ENCODE data around the gene SND1. TPM values are rescaled to one million over a fixed set of nuclear protein-coding genes. Genes with fewer than 3 reads are reported as not detected.
"Not testable (repeated sequence)": the region's sequence is repeated elsewhere in the genome, so short reads cannot be mapped to it uniquely, and the experiment has no call there.

SND1 gene
- total and polyA plus RNA-seq, 7 donors = 29.2 to 72.8 (median 48.2) TPM

- ATAC-seq (no peak), DNase-seq (no peak)
- Histone ChIP-seq H3K27me3 (ENCODE audit: insufficient read depth in 3 of 3, low read length in 2 of 3) (no peaks in the 10 kb centered on the region), H3K36me3 (ENCODE audit: insufficient read depth in 1 of 2, low read depth in 1 of 2) (no peaks in the 10 kb centered on the region), H3K4me1 (no peaks in the 10 kb centered on the region), H3K27ac (no peak overlapping the region), H3K4me3 (no peak overlapping the region), H3K9me3 (no peaks in the 10 kb centered on the region)
- intact Hi-C loops (cut with DNase I) = no loop called here
- TF ChIP-seq CTCF (IDR thresholded peaks at IDR 0.05) = no peak
- 59 to 80% (median 70%) methylated on average over 2 of the region's 2 CpGs for WGBS, 3 donors
These were observed 16.0 kb downstream of the SND1 start for GRCh38 chr7:127667759-127668530.

- no peak overlapping the region for H3K27ac ChIP-seq
- intact Hi-C loops (cut with DNase I) = no loop called here
- TF ChIP-seq CTCF (IDR thresholded peaks at IDR 0.05) = no peak
- H3K27me3 ChIP-seq (ENCODE audit: insufficient read depth in 3 of 3, low read length in 2 of 3) = no peaks in the 10 kb centered on the region
- WGBS, 3 donors = 85 to 95% (median 91%) methylated on average over 4 of the region's 4 CpGs
- H3K36me3 ChIP-seq (ENCODE audit: insufficient read depth in 1 of 2, low read depth in 1 of 2) = no peaks in the 10 kb centered on the region
- no peaks in the 10 kb centered on the region for H3K9me3 ChIP-seq
- no peak for ATAC-seq
- no peak for DNase-seq
- no peak overlapping the region for H3K4me3 ChIP-seq
- no peaks in the 10 kb centered on the region for H3K4me1 ChIP-seq
These were observed 19.3 kb downstream of the SND1 start for GRCh38 chr7:127671341-127671740.

- H3K36me3 ChIP-seq (ENCODE audit: insufficient read depth in 1 of 2, low read depth in 1 of 2) = no peaks in the 10 kb centered on the region
- H3K4me3 ChIP-seq = no peak overlapping the region
- WGBS, 3 donors = 36 to 57% (median 40%) methylated on average over 3 of the region's 3 CpGs
- DNase-seq (no peak), ATAC-seq (no peak)
- no peak overlapping the region for H3K27ac ChIP-seq
- H3K9me3 ChIP-seq = no peaks in the 10 kb centered on the region
- intact Hi-C loops (cut with DNase I) = no loop called here
- no peaks in the 10 kb centered on the region for H3K27me3 ChIP-seq (ENCODE audit: insufficient read depth in 3 of 3, low read length in 2 of 3)
- peaks cover 12% of the 10 kb centered on the region for H3K4me1 ChIP-seq
- no peak for TF ChIP-seq CTCF (IDR thresholded peaks at IDR 0.05)
These were observed 21.9 kb downstream of the SND1 start for GRCh38 chr7:127673902-127674301.

- WGBS, 3 donors = 29 to 68% (median 40%) methylated on average over 1 of the region's 1 CpG
- H3K36me3 ChIP-seq (ENCODE audit: insufficient read depth in 1 of 2, low read depth in 1 of 2) = no peaks in the 10 kb centered on the region
- no peaks in the 10 kb centered on the region for H3K9me3 ChIP-seq
- intact Hi-C loops (cut with DNase I) = no loop called here
- H3K27ac ChIP-seq = no peak overlapping the region
- TF ChIP-seq CTCF (IDR thresholded peaks at IDR 0.05) = no peak
- no peaks in the 10 kb centered on the region for H3K27me3 ChIP-seq (ENCODE audit: insufficient read depth in 3 of 3, low read length in 2 of 3)
- ATAC-seq (peak in 2 of 4 donors; percentile 55 to 69), DNase-seq (no peak)
- H3K4me3 ChIP-seq = no peak overlapping the region
- H3K4me1 ChIP-seq = peaks cover 12% of the 10 kb centered on the region
These were observed 22.4 kb downstream of the SND1 start for GRCh38 chr7:127674361-127674760.

GRCh38 chr7:127674923-127675322 lies 22.9 kb downstream of the SND1 start:
- H3K27ac ChIP-seq; intact Hi-C loops (cut with DNase I); H3K36me3 ChIP-seq (ENCODE audit: insufficient read depth in 1 of 2, low read depth in 1 of 2); H3K4me3 ChIP-seq; ATAC-seq; H3K27me3 ChIP-seq (ENCODE audit: insufficient read depth in 3 of 3, low read length in 2 of 3); H3K9me3 ChIP-seq; DNase-seq: not testable (repeated sequence)
- WGBS, 3 donors = 74 to 90% (median 80%) methylated on average over 4 of the region's 4 CpGs
- H3K4me1 ChIP-seq = peaks cover 12% of the 10 kb centered on the region
